Measurements from ENCODE around the gene EBNA1BP2. TPM values are rescaled to one million over a fixed set of nuclear protein-coding genes. Genes with fewer than 3 reads are reported as not detected.

The EBNA1BP2 gene
- total RNA-seq, 1 experiment from 2014 or later = 169 TPM

DNA sequence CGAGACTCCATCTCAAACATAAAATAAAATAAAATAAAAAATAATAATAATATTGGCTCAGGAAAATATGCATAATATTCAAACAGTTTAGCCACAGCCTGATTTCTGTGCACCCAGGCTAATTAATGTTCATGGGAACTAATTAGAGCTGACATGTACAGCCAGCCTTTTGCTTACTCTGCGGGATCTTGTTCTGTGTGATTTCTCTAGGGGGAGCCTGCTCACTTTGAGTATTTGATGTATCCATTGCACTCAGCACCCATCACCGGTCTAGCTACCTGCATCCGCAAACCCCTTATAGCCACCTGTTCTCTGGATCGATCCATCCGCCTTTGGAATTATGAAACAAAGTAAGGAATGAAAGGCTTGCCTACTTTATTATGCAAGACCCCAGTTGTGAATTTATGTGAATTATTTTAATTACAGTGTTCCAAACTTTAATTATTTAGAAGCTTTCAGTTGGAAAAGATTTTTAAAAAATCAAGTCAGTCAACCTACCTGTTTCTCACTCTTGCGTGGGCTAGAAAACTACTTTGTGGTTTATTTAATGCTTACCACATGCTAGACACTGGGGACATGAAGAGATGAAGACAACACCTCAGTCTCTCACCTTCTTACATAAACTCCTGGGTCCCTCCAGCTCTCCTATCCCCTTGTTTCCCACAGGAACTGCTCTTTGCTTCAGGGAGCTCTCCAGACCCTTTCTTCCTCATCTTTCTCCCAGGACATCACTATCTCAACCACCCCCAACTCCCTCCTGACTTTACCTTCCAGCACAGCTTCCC lies 25.4 kb upstream of the EBNA1BP2 start:
- Histone ChIP-seq H3K36me3 (ENCODE audit: insufficient read depth, low read length, poor library complexity, severe bottlenecking) (no peaks in the 10 kb centered on the region), H3K4me1 (ENCODE audit: insufficient read depth, low read length, poor library complexity, severe bottlenecking) (no peaks in the 10 kb centered on the region), H3K4me3 (ENCODE audit: low read depth, low read length, poor library complexity, severe bottlenecking) (no peak overlapping the region), H3K9me3 (ENCODE audit: low read depth, low read length, poor library complexity, severe bottlenecking) (no peaks in the 10 kb centered on the region), H3K27me3 (replicated peaks; ENCODE audit: insufficient read depth, low read depth, low read length, poor library complexity) (no peaks in the 10 kb centered on the region), H3K27ac (ENCODE audit: low read depth, low read length, poor library complexity, severe bottlenecking) (no peak overlapping the region)
- ChIA-PET CTCF (interaction anchor here (0.8 kb wide), 1 partner anchor 30 kb away, joined by 3 read pairs; no protein-coding TSS in a partner anchor), POLR2A (ENCODE audit: low non-redundant PET) (interaction anchor here (1.2 kb wide), 1 partner anchor 9 kb away, joined by 4 read pairs; no protein-coding TSS in a partner anchor)
- no TSS peak for BruUV-seq (replicated peaks)
- TF ChIP-seq, protein P1, sequence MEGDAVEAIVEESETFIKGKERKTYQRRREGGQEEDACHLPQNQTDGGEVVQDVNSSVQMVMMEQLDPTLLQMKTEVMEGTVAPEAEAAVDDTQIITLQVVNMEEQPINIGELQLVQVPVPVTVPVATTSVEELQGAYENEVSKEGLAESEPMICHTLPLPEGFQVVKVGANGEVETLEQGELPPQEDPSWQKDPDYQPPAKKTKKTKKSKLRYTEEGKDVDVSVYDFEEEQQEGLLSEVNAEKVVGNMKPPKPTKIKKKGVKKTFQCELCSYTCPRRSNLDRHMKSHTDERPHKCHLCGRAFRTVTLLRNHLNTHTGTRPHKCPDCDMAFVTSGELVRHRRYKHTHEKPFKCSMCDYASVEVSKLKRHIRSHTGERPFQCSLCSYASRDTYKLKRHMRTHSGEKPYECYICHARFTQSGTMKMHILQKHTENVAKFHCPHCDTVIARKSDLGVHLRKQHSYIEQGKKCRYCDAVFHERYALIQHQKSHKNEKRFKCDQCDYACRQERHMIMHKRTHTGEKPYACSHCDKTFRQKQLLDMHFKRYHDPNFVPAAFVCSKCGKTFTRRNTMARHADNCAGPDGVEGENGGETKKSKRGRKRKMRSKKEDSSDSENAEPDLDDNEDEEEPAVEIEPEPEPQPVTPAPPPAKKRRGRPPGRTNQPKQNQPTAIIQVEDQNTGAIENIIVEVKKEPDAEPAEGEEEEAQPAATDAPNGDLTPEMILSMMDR (conservative IDR thresholded peaks at IDR 0.05; ENCODE audit: low read depth, low read length) = peak; percentile 27; the same call in 1 of the 2 replicates
- no peak for TF ChIP-seq EZH2 (IDR thresholded peaks at IDR 0.05; ENCODE audit: borderline replicate concordance, low read depth, low read length, poor library complexity, severe bottlenecking)
- DNase-seq (ENCODE audit: low spot score) = peak; percentile 22
- intact Hi-C loops (cut with micrococcal nuclease; ENCODE audit: unreplicated experiment) = no loop called here

DNA sequence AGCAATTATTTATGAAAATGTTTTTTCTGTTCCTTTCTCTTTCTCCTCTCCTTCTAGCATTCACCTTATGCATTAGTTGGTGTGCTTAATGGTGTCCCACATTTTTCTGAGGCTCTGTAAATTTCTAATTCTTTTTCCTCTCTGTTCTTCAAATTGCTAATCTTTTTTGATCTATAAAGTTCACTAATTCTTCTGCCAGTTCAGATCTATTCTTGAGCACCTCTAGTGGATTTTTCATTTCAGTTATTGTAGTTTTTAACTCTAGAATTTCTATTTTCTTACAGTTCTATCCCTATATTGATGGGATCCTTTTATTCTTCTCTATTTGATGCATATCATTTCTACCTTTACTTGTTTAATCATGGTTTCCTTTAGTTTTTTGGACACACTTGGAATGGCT lies 22.4 kb upstream of the EBNA1BP2 start:
- CTCF ChIA-PET = no interaction called here
- intact Hi-C loops (cut with micrococcal nuclease; ENCODE audit: unreplicated experiment) = no loop called here

DNA sequence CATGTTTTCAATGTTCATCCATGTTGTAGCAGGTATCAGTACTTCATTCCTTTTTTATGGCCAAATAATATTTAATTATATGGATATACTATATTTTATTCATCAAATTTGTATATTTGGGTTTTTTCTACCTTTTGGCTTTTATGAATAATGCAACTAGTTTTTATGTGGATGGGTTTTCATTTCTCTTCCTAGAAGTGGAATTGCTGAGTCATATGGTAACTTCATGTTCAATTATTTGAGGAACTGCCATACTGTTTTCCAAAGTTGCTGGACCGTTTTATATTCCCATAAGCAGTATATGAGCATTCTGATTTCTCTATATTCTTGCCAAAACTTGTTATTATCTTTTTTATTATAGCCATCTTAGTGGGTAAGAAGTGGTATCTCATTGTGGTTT lies 16.0 kb upstream of the EBNA1BP2 start:
- CTCF ChIA-PET = no interaction called here
- H3K4me3 ChIP-seq (ENCODE audit: low read depth, low read length, poor library complexity, severe bottlenecking) = no peak overlapping the region
- intact Hi-C loops (cut with micrococcal nuclease; ENCODE audit: unreplicated experiment) = no loop called here
- peaks cover 4% of the 10 kb centered on the region for H3K9me3 ChIP-seq (ENCODE audit: low read depth, low read length, poor library complexity, severe bottlenecking)
- TF ChIP-seq, protein P1 (conservative IDR thresholded peaks at IDR 0.05; ENCODE audit: low read depth, low read length) = no peak
- TF ChIP-seq EZH2 (IDR thresholded peaks at IDR 0.05; ENCODE audit: borderline replicate concordance, low read depth, low read length, poor library complexity, severe bottlenecking) = no peak
- no peaks in the 10 kb centered on the region for H3K4me1 ChIP-seq (ENCODE audit: insufficient read depth, low read length, poor library complexity, severe bottlenecking)
- H3K27ac ChIP-seq (ENCODE audit: low read depth, low read length, poor library complexity, severe bottlenecking) = no peak overlapping the region
- no TSS peak for BruUV-seq (replicated peaks)
- H3K27me3 ChIP-seq (replicated peaks; ENCODE audit: insufficient read depth, low read depth, low read length, poor library complexity) = no peaks in the 10 kb centered on the region
- no peak for DNase-seq (ENCODE audit: low spot score)
- POLR2A ChIA-PET (ENCODE audit: low non-redundant PET) = no interaction called here
- no peaks in the 10 kb centered on the region for H3K36me3 ChIP-seq (ENCODE audit: insufficient read depth, low read length, poor library complexity, severe bottlenecking)

More for the DNA sequence above, 22.4 kb upstream of the EBNA1BP2 start:
- TF ChIP-seq, protein P1 (conservative IDR thresholded peaks at IDR 0.05; ENCODE audit: low read depth, low read length) = no peak
- no peak for TF ChIP-seq EZH2 (IDR thresholded peaks at IDR 0.05; ENCODE audit: borderline replicate concordance, low read depth, low read length, poor library complexity, severe bottlenecking)
- Histone ChIP-seq H3K27ac (ENCODE audit: low read depth, low read length, poor library complexity, severe bottlenecking) (no peak overlapping the region), H3K4me1 (ENCODE audit: insufficient read depth, low read length, poor library complexity, severe bottlenecking) (no peaks in the 10 kb centered on the region), H3K27me3 (replicated peaks; ENCODE audit: insufficient read depth, low read depth, low read length, poor library complexity) (no peaks in the 10 kb centered on the region), H3K36me3 (ENCODE audit: insufficient read depth, low read length, poor library complexity, severe bottlenecking) (no peaks in the 10 kb centered on the region), H3K4me3 (ENCODE audit: low read depth, low read length, poor library complexity, severe bottlenecking) (no peak overlapping the region), H3K9me3 (ENCODE audit: low read depth, low read length, poor library complexity, severe bottlenecking) (peaks cover 4% of the 10 kb centered on the region)
- DNase-seq (ENCODE audit: low spot score) = no peak
- POLR2A ChIA-PET (ENCODE audit: low non-redundant PET) = no interaction called here
- BruUV-seq (replicated peaks) = no TSS peak

Measured in A673 (cell line).